ENCODE results near the gene EIPR1.

The EIPR1 gene

DNA sequence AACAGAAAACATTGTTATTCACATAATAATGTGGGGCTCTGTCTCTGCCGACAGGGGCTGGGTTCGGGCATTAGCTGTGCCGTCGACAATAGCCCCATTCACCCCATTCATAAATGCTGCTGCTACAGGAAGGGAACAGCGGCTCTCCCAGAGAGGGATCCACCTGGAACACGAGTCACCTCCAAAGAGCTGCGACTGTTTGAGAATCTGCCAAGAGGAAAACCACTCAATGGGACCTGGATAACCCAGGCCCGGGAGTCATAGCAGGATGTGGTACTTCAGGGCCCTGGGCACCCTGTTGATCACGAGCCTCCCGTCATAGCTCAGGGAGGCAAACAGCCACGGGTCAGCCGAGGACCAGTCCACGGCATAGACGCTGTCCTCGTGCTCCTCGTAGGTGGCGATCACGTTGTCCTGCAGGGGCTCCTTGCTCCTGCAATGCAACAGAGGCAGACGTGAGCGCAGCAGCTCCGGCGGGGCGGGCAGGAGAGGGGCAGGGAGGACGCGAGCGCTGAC is 188.5 kb downstream of the EIPR1 start:
- no peak for ATAC-seq (ENCODE audit: low read depth)
- H3K27ac ChIP-seq (ENCODE audit: poor library complexity, severe bottlenecking): no peak overlapping the region

GRCh38 chr2:3188405-3188946 is 189.1 kb downstream of the EIPR1 start:
- Histone ChIP-seq H3K27ac (ENCODE audit: poor library complexity, severe bottlenecking) (no peak overlapping the region), H3K4me1 (ENCODE audit: insufficient read depth, poor library complexity, severe bottlenecking) (no peaks in the 10 kb centered on the region), H3K9me3 (ENCODE audit: severe bottlenecking) (no peaks in the 10 kb centered on the region), H3K36me3 (ENCODE audit: low read depth) (peaks cover 3% of the 10 kb centered on the region), H3K27me3 (ENCODE audit: insufficient read depth, poor library complexity, severe bottlenecking) (no peaks in the 10 kb centered on the region), H3K4me3 (ENCODE audit: severe bottlenecking) (no peak overlapping the region)
- no peak for TF ChIP-seq CTCF (IDR thresholded peaks at IDR 0.05; ENCODE audit: poor library complexity, severe bottlenecking)
- DNase-seq (ENCODE audit: low spot score): no peak
- ATAC-seq (ENCODE audit: low read depth): no peak; the same call in 2 of the 3 replicates

More for the DNA sequence above, 188.5 kb downstream of the EIPR1 start:
- no peak overlapping the region for H3K4me3 ChIP-seq (ENCODE audit: severe bottlenecking)
- no peak for TF ChIP-seq CTCF (IDR thresholded peaks at IDR 0.05; ENCODE audit: poor library complexity, severe bottlenecking)
- H3K4me1 ChIP-seq (ENCODE audit: insufficient read depth, poor library complexity, severe bottlenecking): no peaks in the 10 kb centered on the region
- no peak for DNase-seq (ENCODE audit: low spot score)
- no peaks in the 10 kb centered on the region for H3K9me3 ChIP-seq (ENCODE audit: severe bottlenecking)
- H3K36me3 ChIP-seq (ENCODE audit: low read depth): peaks cover 7% of the 10 kb centered on the region
- H3K27me3 ChIP-seq (ENCODE audit: insufficient read depth, poor library complexity, severe bottlenecking): no peaks in the 10 kb centered on the region

DNA sequence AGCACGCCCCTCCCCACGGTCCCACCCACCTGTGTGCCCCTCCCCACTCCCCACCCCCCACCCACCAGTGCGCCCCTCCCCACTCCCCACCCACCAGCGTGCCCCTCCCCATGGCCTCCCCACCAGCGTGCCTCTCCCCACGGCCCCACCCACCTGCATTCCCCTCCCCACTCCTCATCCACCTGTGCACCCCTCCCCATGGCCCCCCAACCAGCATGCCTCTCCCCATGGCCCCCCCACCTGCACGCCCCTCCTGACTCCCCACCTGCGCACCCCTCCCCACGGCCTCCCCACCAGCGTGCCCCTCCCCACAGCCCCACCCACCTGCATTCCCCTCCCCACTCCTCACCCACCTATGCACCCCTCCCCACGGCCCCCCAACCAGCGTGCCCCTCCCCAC is 190.2 kb downstream of the EIPR1 start:
- no peak for TF ChIP-seq CTCF (IDR thresholded peaks at IDR 0.05; ENCODE audit: poor library complexity, severe bottlenecking)

DNA sequence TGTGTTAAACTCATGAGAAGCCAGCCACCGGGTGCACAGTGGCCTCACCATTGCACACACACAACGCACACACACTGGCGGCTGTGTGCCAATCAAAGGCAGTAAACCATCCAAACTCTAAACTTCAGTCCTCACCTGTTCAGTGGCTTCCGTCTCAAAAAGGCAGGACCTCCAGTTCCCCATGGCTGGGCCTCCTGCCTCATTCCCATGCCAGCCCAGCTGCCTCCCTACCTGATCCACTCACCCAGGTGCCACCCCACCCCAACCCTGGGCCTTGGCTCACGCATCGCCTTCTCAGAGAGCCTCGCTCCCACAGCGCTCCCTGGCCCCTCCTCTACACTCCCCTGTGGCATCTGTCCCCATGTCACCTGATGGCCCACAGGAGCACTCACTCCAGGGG is 190.9 kb downstream of the EIPR1 start:
- ATAC-seq (ENCODE audit: low read depth) (no peak), DNase-seq (ENCODE audit: low spot score) (no peak)
- TF ChIP-seq CTCF (IDR thresholded peaks at IDR 0.05; ENCODE audit: poor library complexity, severe bottlenecking): no peak
- Histone ChIP-seq H3K4me1 (ENCODE audit: insufficient read depth, poor library complexity, severe bottlenecking) (no peaks in the 10 kb centered on the region), H3K9me3 (ENCODE audit: severe bottlenecking) (no peaks in the 10 kb centered on the region), H3K4me3 (ENCODE audit: severe bottlenecking) (no peak overlapping the region), H3K27me3 (ENCODE audit: insufficient read depth, poor library complexity, severe bottlenecking) (no peaks in the 10 kb centered on the region), H3K36me3 (ENCODE audit: low read depth) (no peaks in the 10 kb centered on the region), H3K27ac (ENCODE audit: poor library complexity, severe bottlenecking) (no peak overlapping the region)

More for the DNA sequence above, 190.2 kb downstream of the EIPR1 start:
- ATAC-seq (ENCODE audit: low read depth) (no peak), DNase-seq (ENCODE audit: low spot score) (no peak)
- Histone ChIP-seq H3K9me3 (ENCODE audit: severe bottlenecking) (no peaks in the 10 kb centered on the region), H3K4me3 (ENCODE audit: severe bottlenecking) (no peak overlapping the region), H3K36me3 (ENCODE audit: low read depth) (no peaks in the 10 kb centered on the region), H3K27ac (ENCODE audit: poor library complexity, severe bottlenecking) (no peak overlapping the region), H3K4me1 (ENCODE audit: insufficient read depth, poor library complexity, severe bottlenecking) (no peaks in the 10 kb centered on the region), H3K27me3 (ENCODE audit: insufficient read depth, poor library complexity, severe bottlenecking) (no peaks in the 10 kb centered on the region)

DNA sequence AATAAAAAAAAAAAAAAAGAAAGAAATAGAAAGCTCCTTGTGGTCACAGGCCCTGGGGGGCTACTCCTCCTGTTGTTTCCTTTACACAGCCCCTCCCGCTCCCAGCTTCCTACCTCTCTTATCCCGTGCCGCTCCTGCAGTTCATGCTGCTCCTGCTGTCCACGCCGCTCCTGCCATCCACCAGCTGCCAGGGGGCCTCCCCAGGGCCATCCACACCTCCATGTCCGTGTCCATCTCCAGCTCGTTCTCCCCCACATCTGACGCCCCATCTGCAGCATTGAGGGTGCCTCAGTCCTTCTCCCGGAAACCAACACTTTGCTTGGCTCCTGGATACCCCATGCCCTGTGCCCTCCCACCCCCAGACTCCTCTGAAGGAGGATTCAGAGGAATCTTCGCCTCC is 191.7 kb downstream of the EIPR1 start:
- no peaks in the 10 kb centered on the region for H3K4me1 ChIP-seq (ENCODE audit: insufficient read depth, poor library complexity, severe bottlenecking)
- no peaks in the 10 kb centered on the region for H3K27me3 ChIP-seq (ENCODE audit: insufficient read depth, poor library complexity, severe bottlenecking)
- no peak for TF ChIP-seq CTCF (IDR thresholded peaks at IDR 0.05; ENCODE audit: poor library complexity, severe bottlenecking)
- no peak overlapping the region for H3K27ac ChIP-seq (ENCODE audit: poor library complexity, severe bottlenecking)
- no peak overlapping the region for H3K4me3 ChIP-seq (ENCODE audit: severe bottlenecking)
- DNase-seq (ENCODE audit: low spot score) (no peak), ATAC-seq (ENCODE audit: low read depth) (no peak)
- no peaks in the 10 kb centered on the region for H3K36me3 ChIP-seq (ENCODE audit: low read depth)
- no peaks in the 10 kb centered on the region for H3K9me3 ChIP-seq (ENCODE audit: severe bottlenecking)

Data from RWPE2 (cell line).